WTC11 (cell line): Measurements from ENCODE around the gene THOC5. TPM values are rescaled to one million over a fixed set of nuclear protein-coding genes. Genes with fewer than 3 reads are reported as not detected.

Experiments
- ATAC-seq: fragments of 200-7000 bp; cut with Tn5 transposase; 2 replicates; pipeline ENCODE4 v1.10.0; 2021; ENCODE audit warnings: mild to moderate bottlenecking, moderate library complexity
- CTCF ChIA-PET: fragments of 300-600 bp; sonication (Branson Sonifier 250); formaldehyde crosslinking; loops from one replicate; lab custom pipeline; 2021; ENCODE audit warnings: antibody characterized with exemption; lab: Charles Lee
- POLR2A ChIA-PET: fragments of 350-600 bp; sonication (Branson Sonifier 250); formaldehyde crosslinking; loops from one replicate; lab custom pipeline; 2021; ENCODE audit warnings: antibody characterized with exemption; lab: Charles Lee
- DNase-seq: peaks from one replicate; pipeline ENCODE4 v3.0.0; 2021; ENCODE audit warnings: low spot score
- H3K27ac Mint-ChIP-seq: 2 replicates; pipeline ENCODE4 v1.8.0; 2021; ENCODE audit warnings: mixed read lengths
- H3K27me3 Mint-ChIP-seq: 2 replicates; pipeline ENCODE4 v1.8.0; 2021; ENCODE audit warnings: low read depth, mild to moderate bottlenecking, moderate library complexity, mixed read lengths
- H3K36me3 Mint-ChIP-seq: 2 replicates; pipeline ENCODE4 v1.8.0; 2021; ENCODE audit warnings: mixed read lengths
- H3K4me1 Mint-ChIP-seq: 2 replicates; pipeline ENCODE4 v1.8.0; 2022; ENCODE audit warnings: mixed read lengths
- H3K4me3 Mint-ChIP-seq: 2 replicates; pipeline ENCODE4 v1.8.0; 2021; ENCODE audit warnings: mild to moderate bottlenecking, moderate library complexity, mixed read lengths
- H3K9me3 Mint-ChIP-seq: 2 replicates; pipeline ENCODE4 v1.8.0; 2021; ENCODE audit warnings: mixed read lengths
- CREB1 ChIP-seq: sonication (generic); formaldehyde crosslinking; IDR thresholded peaks from 2 replicates; pipeline ENCODE4 v1.8.0; 2023; ENCODE audit warnings: mild to moderate bottlenecking, missing genetic modification reagents
- E2F5 ChIP-seq: sonication (generic); formaldehyde crosslinking; IDR thresholded peaks from 2 replicates; pipeline ENCODE4 v1.8.1; 2022; ENCODE audit warnings: mild to moderate bottlenecking, moderate library complexity, missing genetic modification reagents
- ESRRA ChIP-seq: sonication (generic); formaldehyde crosslinking; IDR thresholded peaks from 2 replicates; pipeline ENCODE4 v1.8.1; 2022; ENCODE audit warnings: mild to moderate bottlenecking, missing genetic modification reagents, borderline replicate concordance
- ETV6 ChIP-seq: sonication (generic); formaldehyde crosslinking; IDR thresholded peaks from 2 replicates; pipeline ENCODE4 v1.8.1; 2022; ENCODE audit warnings: mild to moderate bottlenecking, missing genetic modification reagents
- FOXP4 ChIP-seq: sonication (generic); formaldehyde crosslinking; IDR thresholded peaks from 2 replicates; pipeline ENCODE4 v1.8.0; 2022; ENCODE audit warnings: mild to moderate bottlenecking, missing genetic modification reagents
- HMGA2 ChIP-seq: fragments of 250-450 bp; sonication (Bioruptor Pico); IDR thresholded peaks from 2 replicates; pipeline ENCODE4 v1.4.0; 2021; ENCODE audit warnings: mild to moderate bottlenecking, moderate library complexity
- MYBL2 ChIP-seq: sonication (generic); formaldehyde crosslinking; IDR thresholded peaks from 2 replicates; pipeline ENCODE4 v1.8.1; 2023; ENCODE audit warnings: mild to moderate bottlenecking, moderate library complexity, missing genetic modification reagents
- NFE2L1 ChIP-seq: sonication (generic); formaldehyde crosslinking; IDR thresholded peaks from 2 replicates; pipeline ENCODE4 v1.8.1; 2023; ENCODE audit warnings: missing genetic modification reagents
- SP1 ChIP-seq: sonication (generic); formaldehyde crosslinking; conservative IDR thresholded peaks from 2 replicates; pipeline ENCODE4 v1.8.1; 2022; ENCODE audit warnings: missing genetic modification reagents
- TP53 ChIP-seq: sonication (generic); formaldehyde crosslinking; IDR thresholded peaks from 2 replicates; pipeline ENCODE4 v1.8.1; 2023; ENCODE audit warnings: mild to moderate bottlenecking, missing genetic modification reagents
- ZNF263 ChIP-seq: sonication (generic); formaldehyde crosslinking; IDR thresholded peaks from 2 replicates; pipeline ENCODE4 v1.8.1; 2022; ENCODE audit warnings: low read depth, mild to moderate bottlenecking, moderate library complexity, missing genetic modification reagents
- ZNF423 ChIP-seq: fragments of 250-450 bp; sonication (Bioruptor Pico); IDR thresholded peaks from 2 replicates; pipeline ENCODE4 v2.1.2; 2022; ENCODE audit warnings: mild to moderate bottlenecking, moderate library complexity
- ZSCAN18 ChIP-seq: fragments of 250-450 bp; sonication (Bioruptor Pico); IDR thresholded peaks from 2 replicates; pipeline ENCODE4 v2.1.2; 2022; ENCODE audit warnings: mild to moderate bottlenecking, moderate library complexity
- total RNA-seq: library from RNA; stranded (reverse); gene quantifications from 3 replicates; pipeline ENCODE4 v1.2.3, GENCODE V29; 2021
- TF ChIP-seq, protein P1 (sequence below): sonication (generic); formaldehyde crosslinking; IDR thresholded peaks from 2 replicates; pipeline ENCODE4 v1.8.0; 2022; ENCODE audit warnings: mild to moderate bottlenecking, missing genetic modification reagents
- TF ChIP-seq, protein P2 (sequence below): sonication (generic); formaldehyde crosslinking; IDR thresholded peaks from 2 replicates; pipeline ENCODE4 v1.8.0; 2023; ENCODE audit warnings: mild to moderate bottlenecking, missing genetic modification reagents
- TF ChIP-seq, protein P3 (sequence below): fragments of 250-450 bp; sonication (Bioruptor Pico); IDR thresholded peaks from 2 replicates; pipeline ENCODE4 v1.9.0; 2021; ENCODE audit warnings: mild to moderate bottlenecking, borderline replicate concordance
- TF ChIP-seq, protein P4 (sequence below): sonication (generic); formaldehyde crosslinking; IDR thresholded peaks from 2 replicates; pipeline ENCODE4 v1.8.0; 2022; ENCODE audit warnings: missing genetic modification reagents

THOC5 gene
- total RNA-seq, 1 experiment from 2014 or later, result 51.2 TPM

DNA sequence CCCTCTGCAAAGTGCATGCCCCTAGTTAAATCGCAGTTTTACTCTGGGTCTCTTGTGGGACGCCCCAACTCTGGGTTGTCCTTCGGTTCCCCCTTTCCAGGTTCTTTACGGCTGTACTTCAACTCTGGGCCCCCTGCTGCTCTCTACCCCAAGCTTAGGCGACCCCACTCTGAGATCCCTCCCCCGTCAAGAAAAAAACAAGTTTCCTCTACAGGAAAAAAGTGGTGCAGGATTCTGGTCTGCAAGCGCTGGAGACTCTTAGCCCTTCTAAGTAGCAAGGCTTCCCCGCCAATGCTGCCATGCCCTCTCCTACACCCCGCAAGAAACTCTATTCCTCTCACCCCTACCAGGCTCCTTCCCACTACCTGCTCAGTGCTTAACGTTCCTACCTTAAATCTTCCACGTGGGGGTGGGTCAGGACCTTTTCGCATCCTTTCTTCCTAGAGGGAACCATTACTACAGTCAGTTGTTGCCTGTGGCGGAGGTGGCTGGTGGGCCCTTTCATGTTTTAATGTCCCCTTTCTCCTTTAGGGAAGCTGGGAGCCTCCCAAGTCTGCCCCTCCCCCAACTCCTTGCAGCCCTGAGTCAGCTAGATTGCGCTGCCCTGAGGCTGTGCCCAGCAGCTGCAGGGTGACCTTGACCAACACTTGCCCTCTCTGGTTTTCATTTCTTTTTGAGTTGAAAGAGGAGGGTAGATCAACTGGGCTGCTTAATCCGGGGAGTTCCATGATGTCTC is 72.1 kb downstream of the THOC5 start (continued):
- TF ChIP-seq, protein P1, sequence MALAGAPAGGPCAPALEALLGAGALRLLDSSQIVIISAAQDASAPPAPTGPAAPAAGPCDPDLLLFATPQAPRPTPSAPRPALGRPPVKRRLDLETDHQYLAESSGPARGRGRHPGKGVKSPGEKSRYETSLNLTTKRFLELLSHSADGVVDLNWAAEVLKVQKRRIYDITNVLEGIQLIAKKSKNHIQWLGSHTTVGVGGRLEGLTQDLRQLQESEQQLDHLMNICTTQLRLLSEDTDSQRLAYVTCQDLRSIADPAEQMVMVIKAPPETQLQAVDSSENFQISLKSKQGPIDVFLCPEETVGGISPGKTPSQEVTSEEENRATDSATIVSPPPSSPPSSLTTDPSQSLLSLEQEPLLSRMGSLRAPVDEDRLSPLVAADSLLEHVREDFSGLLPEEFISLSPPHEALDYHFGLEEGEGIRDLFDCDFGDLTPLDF, result no peak
- no peak for TF ChIP-seq ETV6 (CRISPR knock-in tag)
- TF ChIP-seq E2F5 (CRISPR knock-in tag), result no peak
- peak; percentile 65; the same call in 1 of the 2 replicates for TF ChIP-seq NFE2L1 (CRISPR knock-in tag)
- TF ChIP-seq HMGA2 (CRISPR knock-in tag), result no peak
- TF ChIP-seq ZSCAN18, result no peak
- no peak for TF ChIP-seq ZNF263

DNA sequence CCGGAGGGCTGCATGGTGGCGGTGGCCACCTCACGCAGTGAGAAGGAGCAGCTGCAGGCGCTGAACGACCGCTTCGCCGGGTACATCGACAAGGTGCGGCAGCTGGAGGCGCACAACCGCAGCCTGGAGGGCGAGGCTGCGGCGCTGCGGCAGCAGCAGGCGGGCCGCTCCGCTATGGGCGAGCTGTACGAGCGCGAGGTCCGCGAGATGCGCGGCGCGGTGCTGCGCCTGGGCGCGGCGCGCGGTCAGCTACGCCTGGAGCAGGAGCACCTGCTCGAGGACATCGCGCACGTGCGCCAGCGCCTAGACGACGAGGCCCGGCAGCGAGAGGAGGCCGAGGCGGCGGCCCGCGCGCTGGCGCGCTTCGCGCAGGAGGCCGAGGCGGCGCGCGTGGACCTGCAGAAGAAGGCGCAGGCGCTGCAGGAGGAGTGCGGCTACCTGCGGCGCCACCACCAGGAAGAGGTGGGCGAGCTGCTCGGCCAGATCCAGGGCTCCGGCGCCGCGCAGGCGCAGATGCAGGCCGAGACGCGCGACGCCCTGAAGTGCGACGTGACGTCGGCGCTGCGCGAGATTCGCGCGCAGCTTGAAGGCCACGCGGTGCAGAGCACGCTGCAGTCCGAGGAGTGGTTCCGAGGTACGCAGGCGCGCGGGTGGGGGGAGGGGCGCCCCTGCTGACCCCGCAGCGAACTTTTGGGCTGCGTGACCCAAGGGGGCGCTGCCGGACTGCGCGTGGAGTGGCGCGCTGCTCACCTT is 72.9 kb downstream of the THOC5 start:
- DNase-seq (peak; percentile 64), ATAC-seq (peak; percentile 14)
- Mint-ChIP-seq H3K4me3 (peak overlapping the region; percentile 78), H3K4me1 (peaks cover 42% of the 10 kb centered on the region), H3K36me3 (peaks cover 5% of the 10 kb centered on the region; the same call in 1 of the 2 replicates), H3K27ac (no peak overlapping the region), H3K27me3 (peaks cover 66% of the 10 kb centered on the region), H3K9me3 (no peaks in the 10 kb centered on the region)
- CTCF ChIA-PET, result interaction anchor here (0.6 to 6.2 kb wide), 8 partner anchors 10 to 221 kb away, joined by 3 to 60 read pairs (median 4); partner anchors contain the start of gene AP1B1
- POLR2A ChIA-PET, result interaction anchor here (0.6 kb wide), 1 partner anchor 140 kb away, joined by 3 read pairs; no protein-coding TSS in a partner anchor
- TF ChIP-seq, protein P2, sequence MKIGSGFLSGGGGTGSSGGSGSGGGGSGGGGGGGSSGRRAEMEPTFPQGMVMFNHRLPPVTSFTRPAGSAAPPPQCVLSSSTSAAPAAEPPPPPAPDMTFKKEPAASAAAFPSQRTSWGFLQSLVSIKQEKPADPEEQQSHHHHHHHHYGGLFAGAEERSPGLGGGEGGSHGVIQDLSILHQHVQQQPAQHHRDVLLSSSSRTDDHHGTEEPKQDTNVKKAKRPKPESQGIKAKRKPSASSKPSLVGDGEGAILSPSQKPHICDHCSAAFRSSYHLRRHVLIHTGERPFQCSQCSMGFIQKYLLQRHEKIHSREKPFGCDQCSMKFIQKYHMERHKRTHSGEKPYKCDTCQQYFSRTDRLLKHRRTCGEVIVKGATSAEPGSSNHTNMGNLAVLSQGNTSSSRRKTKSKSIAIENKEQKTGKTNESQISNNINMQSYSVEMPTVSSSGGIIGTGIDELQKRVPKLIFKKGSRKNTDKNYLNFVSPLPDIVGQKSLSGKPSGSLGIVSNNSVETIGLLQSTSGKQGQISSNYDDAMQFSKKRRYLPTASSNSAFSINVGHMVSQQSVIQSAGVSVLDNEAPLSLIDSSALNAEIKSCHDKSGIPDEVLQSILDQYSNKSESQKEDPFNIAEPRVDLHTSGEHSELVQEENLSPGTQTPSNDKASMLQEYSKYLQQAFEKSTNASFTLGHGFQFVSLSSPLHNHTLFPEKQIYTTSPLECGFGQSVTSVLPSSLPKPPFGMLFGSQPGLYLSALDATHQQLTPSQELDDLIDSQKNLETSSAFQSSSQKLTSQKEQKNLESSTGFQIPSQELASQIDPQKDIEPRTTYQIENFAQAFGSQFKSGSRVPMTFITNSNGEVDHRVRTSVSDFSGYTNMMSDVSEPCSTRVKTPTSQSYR (CRISPR knock-in tag), result peak; percentile 81; the same call in 1 of the 2 replicates
- TF ChIP-seq HMGA2 (CRISPR knock-in tag) (no peak), ZNF423 (no peak), MYBL2 (CRISPR knock-in tag) (peak; percentile 97), ESRRA (CRISPR knock-in tag) (peak; percentile 99), FOXP4 (peak; percentile 100), SP1 (CRISPR knock-in tag) (peak; percentile 74), CREB1 (CRISPR knock-in tag) (no peak; the same call in 1 of the 2 replicates), TP53 (CRISPR knock-in tag) (peak; percentile 100)
- TF ChIP-seq, protein P3, sequence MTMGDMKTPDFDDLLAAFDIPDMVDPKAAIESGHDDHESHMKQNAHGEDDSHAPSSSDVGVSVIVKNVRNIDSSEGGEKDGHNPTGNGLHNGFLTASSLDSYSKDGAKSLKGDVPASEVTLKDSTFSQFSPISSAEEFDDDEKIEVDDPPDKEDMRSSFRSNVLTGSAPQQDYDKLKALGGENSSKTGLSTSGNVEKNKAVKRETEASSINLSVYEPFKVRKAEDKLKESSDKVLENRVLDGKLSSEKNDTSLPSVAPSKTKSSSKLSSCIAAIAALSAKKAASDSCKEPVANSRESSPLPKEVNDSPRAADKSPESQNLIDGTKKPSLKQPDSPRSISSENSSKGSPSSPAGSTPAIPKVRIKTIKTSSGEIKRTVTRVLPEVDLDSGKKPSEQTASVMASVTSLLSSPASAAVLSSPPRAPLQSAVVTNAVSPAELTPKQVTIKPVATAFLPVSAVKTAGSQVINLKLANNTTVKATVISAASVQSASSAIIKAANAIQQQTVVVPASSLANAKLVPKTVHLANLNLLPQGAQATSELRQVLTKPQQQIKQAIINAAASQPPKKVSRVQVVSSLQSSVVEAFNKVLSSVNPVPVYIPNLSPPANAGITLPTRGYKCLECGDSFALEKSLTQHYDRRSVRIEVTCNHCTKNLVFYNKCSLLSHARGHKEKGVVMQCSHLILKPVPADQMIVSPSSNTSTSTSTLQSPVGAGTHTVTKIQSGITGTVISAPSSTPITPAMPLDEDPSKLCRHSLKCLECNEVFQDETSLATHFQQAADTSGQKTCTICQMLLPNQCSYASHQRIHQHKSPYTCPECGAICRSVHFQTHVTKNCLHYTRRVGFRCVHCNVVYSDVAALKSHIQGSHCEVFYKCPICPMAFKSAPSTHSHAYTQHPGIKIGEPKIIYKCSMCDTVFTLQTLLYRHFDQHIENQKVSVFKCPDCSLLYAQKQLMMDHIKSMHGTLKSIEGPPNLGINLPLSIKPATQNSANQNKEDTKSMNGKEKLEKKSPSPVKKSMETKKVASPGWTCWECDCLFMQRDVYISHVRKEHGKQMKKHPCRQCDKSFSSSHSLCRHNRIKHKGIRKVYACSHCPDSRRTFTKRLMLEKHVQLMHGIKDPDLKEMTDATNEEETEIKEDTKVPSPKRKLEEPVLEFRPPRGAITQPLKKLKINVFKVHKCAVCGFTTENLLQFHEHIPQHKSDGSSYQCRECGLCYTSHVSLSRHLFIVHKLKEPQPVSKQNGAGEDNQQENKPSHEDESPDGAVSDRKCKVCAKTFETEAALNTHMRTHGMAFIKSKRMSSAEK (CRISPR knock-in tag), result peak; percentile 80; the same call in 1 of the 2 replicates
- TF ChIP-seq, protein P4, sequence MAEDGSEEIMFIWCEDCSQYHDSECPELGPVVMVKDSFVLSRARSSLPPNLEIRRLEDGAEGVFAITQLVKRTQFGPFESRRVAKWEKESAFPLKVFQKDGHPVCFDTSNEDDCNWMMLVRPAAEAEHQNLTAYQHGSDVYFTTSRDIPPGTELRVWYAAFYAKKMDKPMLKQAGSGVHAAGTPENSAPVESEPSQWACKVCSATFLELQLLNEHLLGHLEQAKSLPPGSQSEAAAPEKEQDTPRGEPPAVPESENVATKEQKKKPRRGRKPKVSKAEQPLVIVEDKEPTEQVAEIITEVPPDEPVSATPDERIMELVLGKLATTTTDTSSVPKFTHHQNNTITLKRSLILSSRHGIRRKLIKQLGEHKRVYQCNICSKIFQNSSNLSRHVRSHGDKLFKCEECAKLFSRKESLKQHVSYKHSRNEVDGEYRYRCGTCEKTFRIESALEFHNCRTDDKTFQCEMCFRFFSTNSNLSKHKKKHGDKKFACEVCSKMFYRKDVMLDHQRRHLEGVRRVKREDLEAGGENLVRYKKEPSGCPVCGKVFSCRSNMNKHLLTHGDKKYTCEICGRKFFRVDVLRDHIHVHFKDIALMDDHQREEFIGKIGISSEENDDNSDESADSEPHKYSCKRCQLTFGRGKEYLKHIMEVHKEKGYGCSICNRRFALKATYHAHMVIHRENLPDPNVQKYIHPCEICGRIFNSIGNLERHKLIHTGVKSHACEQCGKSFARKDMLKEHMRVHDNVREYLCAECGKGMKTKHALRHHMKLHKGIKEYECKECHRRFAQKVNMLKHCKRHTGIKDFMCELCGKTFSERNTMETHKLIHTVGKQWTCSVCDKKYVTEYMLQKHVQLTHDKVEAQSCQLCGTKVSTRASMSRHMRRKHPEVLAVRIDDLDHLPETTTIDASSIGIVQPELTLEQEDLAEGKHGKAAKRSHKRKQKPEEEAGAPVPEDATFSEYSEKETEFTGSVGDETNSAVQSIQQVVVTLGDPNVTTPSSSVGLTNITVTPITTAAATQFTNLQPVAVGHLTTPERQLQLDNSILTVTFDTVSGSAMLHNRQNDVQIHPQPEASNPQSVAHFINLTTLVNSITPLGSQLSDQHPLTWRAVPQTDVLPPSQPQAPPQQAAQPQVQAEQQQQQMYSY (CRISPR knock-in tag), result peak; percentile 90
